Keratinocyte (primary cell): ENCODE results near the gene GALNT14.

Experiments used
- EZH2 ChIP-seq: IDR thresholded peaks from one replicate; pipeline ENCODE4 v1.6.1; 2012; ENCODE audit warnings: inconsistent platforms, mild to moderate bottlenecking, low read length, moderate library complexity
- TF ChIP-seq, protein P1 (sequence below), 3 experiments: IDR thresholded peaks in 1 of 3; conservative IDR thresholded peaks in 1 of 3; optimal IDR thresholded peaks in 1 of 3; 2 replicates in 2 of 3; 3 replicates in 1 of 3; pipeline versions ENCODE3 to v1.5.1; 2011; ENCODE audit warnings: low read length in 3 of 3, mild to moderate bottlenecking in 3 of 3, moderate library complexity in 2 of 3, control low read depth in 1 of 3, inconsistent platforms in 1 of 3; ENCODE audit not compliant: insufficient read depth in 2 of 3; ENCODE audit errors: extremely low read depth in 1 of 3

DNA sequence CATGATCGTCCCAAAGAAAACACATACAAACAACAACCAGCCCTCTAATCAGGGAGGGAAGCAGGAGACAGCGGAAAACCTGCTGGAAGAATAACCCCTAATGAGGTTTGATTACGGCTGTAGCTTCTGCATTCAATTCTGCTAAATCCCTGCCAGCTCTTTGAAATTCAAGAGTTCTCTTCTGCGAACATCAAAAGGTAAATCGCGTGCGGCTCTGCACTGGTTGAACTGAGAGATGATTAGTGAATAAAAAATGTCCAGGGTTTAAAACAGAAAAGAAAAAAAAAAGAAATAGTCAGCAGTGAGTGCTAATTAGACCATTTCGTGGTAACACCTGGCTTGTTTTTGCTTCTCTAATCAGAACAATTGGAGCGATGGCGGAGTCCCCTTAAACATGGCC lies 178.0 kb downstream of the GALNT14 start:
- TF ChIP-seq, protein P1, sequence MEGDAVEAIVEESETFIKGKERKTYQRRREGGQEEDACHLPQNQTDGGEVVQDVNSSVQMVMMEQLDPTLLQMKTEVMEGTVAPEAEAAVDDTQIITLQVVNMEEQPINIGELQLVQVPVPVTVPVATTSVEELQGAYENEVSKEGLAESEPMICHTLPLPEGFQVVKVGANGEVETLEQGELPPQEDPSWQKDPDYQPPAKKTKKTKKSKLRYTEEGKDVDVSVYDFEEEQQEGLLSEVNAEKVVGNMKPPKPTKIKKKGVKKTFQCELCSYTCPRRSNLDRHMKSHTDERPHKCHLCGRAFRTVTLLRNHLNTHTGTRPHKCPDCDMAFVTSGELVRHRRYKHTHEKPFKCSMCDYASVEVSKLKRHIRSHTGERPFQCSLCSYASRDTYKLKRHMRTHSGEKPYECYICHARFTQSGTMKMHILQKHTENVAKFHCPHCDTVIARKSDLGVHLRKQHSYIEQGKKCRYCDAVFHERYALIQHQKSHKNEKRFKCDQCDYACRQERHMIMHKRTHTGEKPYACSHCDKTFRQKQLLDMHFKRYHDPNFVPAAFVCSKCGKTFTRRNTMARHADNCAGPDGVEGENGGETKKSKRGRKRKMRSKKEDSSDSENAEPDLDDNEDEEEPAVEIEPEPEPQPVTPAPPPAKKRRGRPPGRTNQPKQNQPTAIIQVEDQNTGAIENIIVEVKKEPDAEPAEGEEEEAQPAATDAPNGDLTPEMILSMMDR (optimal IDR thresholded peaks at IDR 0.05 in 1 of 3, IDR thresholded peaks at IDR 0.05 in 1 of 3, conservative IDR thresholded peaks at IDR 0.05 in 1 of 3; ENCODE audit: extremely low read depth in 1 of 3, insufficient read depth in 2 of 3, low read length in 3 of 3): no peak
- TF ChIP-seq EZH2: no peak
